ENCODE results near the gene AFM.
A peak's percentile ranks its signal among the peaks of the same experiment; 100 is the strongest.
"Not testable (repeated sequence)": the region's sequence is repeated elsewhere in the genome, so short reads cannot be mapped to it uniquely, and the experiment has no call there.

The AFM gene

DNA sequence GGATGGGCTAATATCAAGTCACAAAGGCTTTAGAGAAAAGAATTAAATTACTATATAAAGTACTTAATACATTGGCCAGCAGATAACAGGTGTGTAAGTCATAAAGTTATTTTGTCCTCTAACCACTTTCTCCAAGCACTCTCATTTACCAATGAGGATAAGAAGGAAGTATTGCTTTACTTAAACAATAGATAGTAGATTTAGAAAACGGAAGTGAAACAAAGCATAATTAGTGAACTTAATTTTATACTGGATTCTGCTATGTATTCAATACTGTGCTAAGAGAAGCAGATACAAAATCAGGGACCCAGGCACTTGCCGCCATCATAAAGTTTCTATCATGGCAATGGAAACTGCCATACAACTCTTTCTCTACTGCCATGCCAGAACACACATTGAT, 24.0 kb downstream of the AFM start:
- DNase-seq (ENCODE audit: low read depth): no peak

DNA sequence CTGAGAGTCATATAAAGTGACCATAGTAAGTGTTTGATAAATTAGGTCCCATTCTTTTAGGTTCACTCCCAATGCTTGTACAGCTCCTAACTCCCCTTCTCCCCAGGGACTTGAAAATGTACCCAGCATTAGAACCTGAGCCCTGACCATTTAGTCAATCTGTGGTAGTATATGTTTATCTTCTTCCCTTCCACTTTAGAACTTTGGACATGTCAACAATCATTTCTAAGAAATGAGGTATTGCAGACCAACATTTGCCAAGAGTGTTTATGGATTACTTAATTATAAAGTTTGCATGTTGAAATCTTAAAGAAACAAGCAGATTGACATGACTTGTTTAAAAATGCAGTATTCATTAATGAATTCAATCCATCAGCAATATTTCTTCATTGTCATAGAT, 26.0 kb downstream of the AFM start:
- no peak for DNase-seq (ENCODE audit: low read depth)

DNA sequence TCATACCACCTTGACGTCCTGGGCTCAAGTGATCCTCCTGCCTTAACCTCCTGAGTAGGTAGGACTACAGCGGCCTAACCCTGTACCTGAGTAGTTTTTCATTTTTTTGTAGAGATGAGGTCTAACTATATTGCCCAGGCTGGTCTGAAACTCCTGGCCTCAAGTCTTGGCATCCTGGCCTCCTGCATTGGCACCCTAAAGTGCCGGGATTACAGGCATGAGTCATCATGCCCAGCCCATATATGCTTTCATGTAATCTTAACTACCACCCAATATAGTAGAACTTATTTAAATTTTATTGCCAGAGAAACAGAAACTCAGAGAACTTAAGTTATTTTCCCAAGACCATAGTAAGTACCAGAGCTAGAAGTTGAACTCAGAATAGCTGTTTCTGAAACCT, 27.1 kb downstream of the AFM start:
- no peak for DNase-seq (ENCODE audit: low read depth)

DNA sequence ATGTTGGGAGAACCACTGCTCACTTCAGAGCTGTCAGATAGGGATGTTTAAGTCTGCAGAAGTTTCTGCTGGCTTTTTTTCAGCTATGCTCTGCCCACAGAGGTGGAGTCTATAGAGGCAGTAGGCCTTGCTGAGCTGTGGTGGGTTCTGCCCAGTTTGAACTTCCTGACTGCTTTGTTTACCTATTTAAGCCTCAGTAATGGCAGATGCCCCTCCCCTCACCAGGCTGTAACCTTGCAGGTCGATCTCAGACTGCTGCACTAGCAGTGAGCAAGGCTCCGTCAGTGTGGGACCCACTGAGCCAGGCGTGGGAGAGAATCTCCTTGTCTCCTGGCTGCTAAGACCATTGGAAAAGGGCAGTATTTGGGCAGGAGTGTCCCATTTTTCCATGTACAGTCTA, 36.8 kb downstream of the AFM start:
- no peak for DNase-seq (ENCODE audit: low read depth)

DNA sequence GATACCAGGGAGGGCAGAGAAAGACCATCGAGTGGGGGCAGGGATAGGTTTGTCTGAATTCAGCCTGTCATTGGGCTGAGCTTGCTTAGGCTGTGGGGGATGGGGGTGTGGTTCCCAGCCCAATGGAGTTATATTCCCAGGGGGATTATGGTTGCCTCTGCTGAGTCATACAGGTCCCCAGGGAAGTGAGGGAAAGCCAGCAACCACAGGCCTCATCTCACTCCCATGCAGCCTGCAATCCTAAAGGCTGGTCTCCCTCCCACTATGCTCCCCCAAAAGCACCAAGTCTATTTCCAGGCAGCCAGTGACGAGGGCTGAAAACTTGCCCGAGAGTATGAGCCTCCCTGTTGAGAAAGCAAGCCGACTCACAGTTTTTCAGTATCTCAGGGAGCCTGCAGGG, 39.3 kb downstream of the AFM start:
- DNase-seq (ENCODE audit: low read depth): peak; percentile 65

DNA sequence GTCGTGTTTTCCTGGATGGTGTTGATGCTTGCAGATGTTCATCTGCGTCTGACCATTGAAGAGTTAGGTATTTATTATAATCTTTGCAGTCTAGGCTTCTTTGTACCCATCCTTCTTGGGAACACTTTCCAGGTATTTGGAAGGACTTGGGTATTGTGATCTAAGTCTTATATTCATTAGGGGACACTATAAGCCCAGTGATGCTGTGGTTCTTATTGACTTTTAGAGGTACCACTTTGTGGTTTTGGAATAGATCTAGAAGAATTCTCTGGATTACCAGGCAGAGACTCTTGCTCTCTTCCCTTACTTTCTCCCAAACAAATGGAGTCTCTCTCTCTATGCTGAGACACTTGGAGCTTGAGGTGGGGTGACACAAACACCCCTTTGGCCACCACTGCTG, 41.6 kb downstream of the AFM start:
- DNase-seq (ENCODE audit: low read depth): peak; percentile 20

DNA sequence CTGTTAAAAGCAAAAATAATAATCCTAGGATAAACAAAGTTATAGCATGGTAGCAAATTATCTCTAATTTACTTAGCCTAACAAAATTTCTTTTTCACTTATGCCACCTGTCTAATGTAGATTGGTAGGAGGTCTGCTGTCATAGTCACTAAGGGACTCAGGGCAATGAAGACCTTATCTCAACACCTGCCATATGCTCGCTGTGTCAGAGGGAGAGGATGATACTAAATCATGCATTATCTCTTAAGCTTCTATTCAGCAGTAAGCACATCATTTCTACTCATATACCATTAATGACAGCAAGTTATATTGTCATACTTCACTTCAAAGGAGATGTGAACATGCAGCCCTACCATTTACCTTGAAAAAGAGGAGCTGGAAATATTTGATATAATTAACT, 44.1 kb downstream of the AFM start:
- no peak for DNase-seq (ENCODE audit: low read depth)

DNA sequence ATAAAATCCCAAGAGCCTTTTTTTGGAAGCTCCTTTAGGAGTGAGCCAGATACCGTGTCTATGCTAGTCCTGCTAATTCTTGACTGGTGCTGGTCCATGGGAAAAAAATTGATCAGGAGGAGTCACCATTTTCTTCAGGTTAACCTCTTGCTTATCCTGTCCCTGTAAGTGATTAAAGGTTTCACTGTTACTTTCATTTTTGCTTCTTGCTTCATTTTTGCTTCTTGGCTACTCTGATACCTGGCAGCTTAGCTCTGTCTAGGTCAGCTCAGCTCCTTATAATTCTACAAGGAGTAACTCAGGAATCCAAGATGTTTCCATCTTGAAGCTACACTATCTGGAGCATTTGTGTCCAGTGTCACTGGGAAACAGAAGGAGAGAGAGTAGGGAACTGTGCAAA, 45.7 kb downstream of the AFM start:
- no peak for DNase-seq (ENCODE audit: low read depth)

DNA sequence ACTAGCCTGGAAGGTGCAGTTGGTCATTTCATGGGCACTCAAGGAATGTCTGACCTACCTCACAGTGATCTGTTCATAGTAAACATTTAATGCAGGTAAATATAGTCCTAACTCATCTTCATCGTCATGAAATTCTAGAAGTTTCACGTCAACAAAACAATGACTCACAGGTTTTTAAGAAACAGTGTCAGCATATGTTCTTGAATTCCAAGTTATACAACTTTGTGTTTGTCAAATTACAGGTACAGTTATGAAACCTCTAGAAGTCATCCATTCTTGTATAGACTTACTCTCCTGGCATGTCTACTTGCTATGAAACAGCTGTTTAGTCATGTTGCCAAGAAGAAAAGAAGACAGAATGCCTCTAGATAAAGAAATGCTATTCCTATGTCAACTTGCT, 46.6 kb downstream of the AFM start:
- no peak for DNase-seq (ENCODE audit: low read depth)

DNA sequence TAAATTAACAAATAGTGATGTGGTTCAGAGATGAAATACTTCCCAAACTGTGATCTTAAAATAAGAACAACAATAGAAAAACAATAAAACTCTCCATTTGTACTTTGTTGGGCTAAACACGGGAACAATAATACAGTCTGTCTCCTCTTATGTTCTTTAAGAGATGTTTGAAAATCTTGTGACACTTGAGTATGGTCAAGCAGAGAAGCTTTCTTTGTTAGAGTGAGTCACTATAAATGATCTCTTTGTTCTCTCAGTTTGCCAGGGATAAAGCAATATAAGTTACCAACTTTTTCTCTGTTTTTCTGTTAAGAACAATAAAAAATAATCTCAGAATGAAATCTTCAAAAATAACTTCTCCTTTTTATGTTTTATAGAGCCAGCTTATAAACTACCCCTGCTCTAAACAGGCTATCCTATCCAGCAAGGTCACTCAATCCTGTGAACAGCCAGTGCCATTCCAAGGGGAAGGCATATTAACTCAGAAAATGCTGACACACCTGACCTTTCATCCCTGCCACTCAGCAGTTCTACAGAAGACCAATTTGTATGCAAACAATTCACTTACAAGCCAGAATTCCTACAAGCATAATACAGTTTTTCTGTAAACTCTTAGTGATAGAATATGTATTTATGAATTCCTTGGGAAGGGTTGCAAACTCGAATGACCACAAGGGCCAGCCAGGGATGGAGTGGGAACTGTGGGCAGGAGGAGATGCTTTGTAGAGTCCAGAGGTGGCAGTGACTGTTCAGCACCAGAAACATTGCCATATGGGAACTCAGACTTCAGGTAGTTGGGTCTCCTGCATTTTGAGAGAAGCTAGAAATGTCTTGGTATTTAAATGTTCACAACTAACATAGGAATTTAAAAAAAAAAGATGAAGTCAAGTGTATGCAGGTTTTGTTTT, 52.2 kb downstream of the AFM start:
- no peak for DNase-seq (ENCODE audit: low read depth)

DNA sequence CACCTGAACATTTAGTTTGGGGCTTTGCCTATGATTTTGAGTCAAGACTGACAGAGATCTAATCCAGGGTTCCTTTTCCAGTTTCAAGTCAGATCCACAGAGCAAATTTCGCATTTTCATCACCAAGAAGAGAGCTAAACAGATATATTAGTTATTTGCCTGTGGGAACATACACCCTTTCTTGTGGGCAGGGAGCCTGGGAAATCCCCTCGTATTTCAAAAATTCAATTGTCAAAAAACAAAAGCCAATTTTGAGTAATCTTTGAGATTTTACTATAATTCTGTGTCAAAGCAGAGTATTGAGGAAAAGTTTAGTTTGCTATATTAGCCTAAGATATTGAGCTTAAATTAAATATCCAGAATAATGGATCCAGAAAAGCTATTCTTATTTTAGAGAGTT, 56.6 kb downstream of the AFM start:
- no peak for DNase-seq (ENCODE audit: low read depth)

DNA sequence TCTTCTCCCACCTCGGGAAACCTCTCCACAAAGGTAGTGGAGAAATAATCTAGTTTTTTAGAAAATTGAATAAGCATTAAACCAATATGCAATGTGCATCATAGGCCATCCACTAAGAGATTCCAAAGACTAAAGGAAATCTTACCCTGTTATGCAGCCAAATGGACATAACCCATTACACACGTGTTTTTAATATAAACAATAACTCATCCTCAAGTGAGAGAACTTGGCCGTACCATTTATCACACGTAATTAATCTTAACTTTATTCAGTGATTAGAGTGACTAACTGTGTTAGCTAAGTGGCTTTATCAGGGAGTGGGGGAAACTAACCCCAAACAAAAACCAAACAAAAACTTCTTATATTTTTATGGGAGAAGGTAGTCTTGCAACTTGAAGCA, 57.8 kb downstream of the AFM start:
- no peak for DNase-seq (ENCODE audit: low read depth)

DNA sequence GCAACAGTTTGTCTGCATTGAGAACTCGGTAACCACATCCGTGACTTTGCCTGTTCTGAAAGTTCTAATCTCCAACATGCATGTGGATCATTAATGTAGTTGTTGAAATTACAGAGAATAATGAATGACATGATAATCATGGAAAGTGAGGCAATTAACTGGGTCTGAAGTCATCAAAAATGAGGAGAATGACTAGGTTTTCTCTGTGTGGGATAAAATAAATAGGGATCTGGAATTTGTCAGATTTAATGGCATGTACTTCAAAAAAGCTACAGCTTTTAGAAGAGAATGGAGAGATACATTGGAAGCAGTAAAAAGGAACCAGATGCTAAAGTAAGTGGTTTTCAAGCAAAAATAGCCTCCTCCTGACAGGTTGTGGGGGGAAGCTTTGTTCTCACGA, 59.3 kb downstream of the AFM start:
- no peak for DNase-seq (ENCODE audit: low read depth)

DNA sequence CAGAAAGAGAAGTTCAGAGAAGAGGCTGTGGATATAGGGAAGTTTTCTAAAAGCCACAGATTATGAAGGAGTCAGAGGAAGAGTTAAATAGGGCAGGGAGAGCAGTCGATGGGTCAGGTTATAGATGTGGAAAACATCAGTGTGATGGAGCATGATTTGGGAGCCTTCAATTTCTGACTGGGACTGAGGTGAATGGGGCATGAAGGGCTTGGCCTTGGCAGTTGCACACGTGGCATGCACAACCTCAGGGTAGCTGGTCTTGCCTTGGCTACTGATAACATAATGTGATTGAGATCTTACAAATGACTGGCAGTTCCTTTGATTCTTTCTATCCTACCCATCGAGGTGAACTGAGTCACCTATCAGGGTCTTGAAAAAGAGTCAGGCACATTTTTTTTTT, 59.7 kb downstream of the AFM start:
- DNase-seq (ENCODE audit: low read depth): no peak

DNA sequence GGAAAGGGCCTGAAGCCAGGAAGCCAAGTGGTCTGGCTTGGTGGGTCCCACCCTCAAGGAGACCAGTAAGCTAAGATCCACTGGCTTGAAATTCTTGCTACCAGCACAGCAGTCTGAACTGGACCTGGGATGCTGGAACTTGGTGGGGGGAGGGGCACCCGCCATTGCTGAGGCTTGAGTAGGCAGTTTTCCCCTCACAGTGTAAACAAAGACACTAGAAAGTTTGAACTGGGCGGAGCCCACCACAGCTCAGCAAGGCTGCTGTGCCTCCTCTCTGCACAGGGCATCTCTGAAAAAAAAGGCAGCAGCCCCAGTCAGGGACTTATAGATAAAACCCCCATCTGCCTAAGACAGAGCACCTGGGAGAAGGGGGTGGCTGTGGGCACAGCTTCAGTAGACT, 63.1 kb downstream of the AFM start:
- no peak for DNase-seq (ENCODE audit: low read depth)

DNA sequence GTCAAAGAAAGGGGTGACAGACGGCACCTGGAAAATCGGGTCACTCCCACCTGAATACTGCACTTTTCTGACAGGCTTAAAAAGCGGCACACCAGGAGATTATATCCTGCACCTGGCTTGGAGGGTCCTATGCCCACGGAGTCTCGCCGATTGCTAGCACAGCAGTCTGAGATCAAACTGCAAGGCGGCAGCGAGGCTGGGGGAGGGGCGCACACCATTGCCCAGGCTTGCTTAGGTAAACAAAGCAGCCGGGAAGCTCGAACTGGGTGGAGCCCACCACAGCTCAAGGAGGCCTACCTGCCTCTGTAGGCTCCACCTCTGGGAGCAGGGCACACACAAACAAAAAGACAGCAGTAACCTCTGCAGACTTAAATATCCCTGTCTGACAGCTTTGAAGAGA, 69.3 kb downstream of the AFM start:
- not testable (repeated sequence) for DNase-seq (ENCODE audit: low read depth)
